ENCODE measurements around the gene TEX264. TPM values are rescaled to one million over a fixed set of nuclear protein-coding genes. Genes with fewer than 3 reads are reported as not detected.

TEX264 gene
- total RNA-seq, 2 experiments from 2014 or later: 45.5 to 46.4 TPM

DNA sequence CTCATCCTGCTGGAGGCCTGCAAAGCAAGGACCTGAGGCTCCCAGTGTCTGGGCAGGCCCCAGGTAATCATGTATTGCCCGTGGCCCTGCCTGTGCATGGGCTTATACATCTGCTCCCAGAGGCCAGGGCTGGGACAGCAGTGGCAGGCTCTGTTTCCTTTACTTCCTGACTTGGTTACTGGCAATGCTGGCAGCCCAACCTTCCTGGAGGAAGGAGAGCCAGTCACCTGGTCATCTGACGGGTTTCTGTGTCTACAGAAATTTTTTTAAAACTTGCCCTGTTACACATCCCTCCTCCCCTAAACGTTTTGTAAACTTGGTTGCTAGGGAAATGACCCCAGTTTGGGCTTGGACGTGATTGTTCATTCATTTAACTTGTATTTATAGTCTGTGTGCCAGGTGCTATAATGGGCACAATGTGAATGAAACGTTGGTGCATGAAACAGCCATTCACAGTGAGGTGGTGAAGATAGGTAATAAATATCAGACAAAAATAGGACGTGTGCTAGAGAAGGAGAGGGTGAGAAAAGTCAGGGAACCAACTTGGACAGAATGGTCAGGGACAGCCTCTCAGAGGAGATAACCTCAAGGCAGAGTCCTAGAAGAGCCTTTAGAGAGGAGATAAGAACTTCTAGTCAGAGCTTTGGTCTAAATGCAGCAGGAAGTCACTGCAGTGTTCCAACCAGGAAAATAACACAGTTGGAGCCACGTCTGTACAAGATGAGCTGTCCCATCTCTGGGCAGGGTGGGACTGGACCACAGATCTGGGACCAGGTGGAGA is 14.1 kb downstream of the TEX264 start:
- ChIA-PET POLR2A (interaction anchor here (0.9 kb wide), 1 partner anchor 185 kb away, joined by 13 read pairs; the partner anchor contains the start of gene DCAF1), CTCF (interaction anchor here (1.6 to 4.8 kb wide), 3 partner anchors 15 to 183 kb away, joined by 7 to 58 read pairs (median 15); partner anchors contain the start of gene TEX264)

DNA sequence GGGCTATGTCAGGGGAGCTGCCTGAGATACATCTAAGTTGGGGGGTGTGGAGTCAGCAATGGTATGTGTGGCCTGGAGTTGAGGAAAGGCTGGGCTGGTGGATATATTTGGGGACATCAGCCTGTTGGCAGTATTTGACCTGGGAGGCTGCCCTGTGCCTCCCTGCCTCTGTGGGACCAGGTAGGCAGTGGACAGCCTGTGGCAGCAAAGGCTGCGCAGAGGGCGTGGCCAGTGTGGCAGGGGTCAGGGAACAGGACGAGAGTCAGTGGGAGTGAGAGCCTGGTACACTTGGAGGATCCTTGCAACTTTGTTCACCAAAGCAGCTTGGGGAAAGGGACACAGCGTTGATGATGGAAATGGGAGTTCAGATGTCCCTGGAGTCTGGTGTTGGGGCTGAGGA is 15.0 kb downstream of the TEX264 start:
- POLR2A ChIA-PET: interaction anchor here (0.6 to 0.9 kb wide), 4 partner anchors 16 to 186 kb away, joined by 3 to 13 read pairs (median 10); partner anchors contain the start of gene DCAF1
- CTCF ChIA-PET: interaction anchor here (0.6 to 2.2 kb wide), 6 partner anchors 14 to 183 kb away, joined by 3 to 15 read pairs (median 4); partner anchors contain the start of gene TEX264

DNA sequence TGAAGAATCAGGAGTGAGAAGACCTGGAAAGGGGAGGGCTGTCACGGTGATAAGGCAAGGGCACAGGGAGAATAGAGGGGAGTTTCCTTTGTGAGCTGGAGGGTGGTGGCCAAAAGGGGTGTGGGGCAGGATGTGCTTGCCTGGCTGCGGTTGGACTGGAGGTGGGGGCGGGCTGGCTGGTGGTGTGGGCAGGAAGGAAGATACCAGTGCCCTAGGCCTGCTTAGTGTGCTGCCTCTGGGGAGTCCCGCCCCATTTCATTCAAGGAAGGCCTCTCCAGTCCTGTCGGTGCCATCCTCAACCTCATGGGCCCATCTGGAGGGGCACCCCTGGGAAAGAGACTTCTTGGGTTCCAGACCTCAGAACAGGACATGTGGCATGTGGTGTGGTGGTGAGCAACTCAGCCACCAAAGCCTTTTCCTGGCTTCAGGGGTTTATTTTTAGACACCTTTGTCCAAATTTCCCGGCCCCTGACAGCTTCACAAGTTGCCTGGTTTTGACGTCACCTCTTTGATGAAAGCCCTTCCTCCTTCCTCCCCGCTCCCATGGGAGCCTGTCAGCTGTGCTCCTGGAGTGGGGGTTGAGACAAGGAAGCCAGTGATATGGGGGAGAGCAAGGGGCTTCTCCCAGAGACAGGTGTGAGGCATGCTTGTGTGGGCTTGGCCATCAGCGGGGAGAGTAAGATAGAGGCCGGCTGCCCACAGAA is 15.6 kb downstream of the TEX264 start:
- ChIA-PET POLR2A (interaction anchor here (0.6 to 0.9 kb wide), 3 partner anchors 16 to 133 kb away, joined by 3 to 12 read pairs (median 7); no protein-coding TSS in a partner anchor), CTCF (interaction anchor here (0.6 to 2.2 kb wide), 7 partner anchors 15 to 184 kb away, joined by 3 to 15 read pairs (median 4); partner anchors contain the start of gene TEX264)

DNA sequence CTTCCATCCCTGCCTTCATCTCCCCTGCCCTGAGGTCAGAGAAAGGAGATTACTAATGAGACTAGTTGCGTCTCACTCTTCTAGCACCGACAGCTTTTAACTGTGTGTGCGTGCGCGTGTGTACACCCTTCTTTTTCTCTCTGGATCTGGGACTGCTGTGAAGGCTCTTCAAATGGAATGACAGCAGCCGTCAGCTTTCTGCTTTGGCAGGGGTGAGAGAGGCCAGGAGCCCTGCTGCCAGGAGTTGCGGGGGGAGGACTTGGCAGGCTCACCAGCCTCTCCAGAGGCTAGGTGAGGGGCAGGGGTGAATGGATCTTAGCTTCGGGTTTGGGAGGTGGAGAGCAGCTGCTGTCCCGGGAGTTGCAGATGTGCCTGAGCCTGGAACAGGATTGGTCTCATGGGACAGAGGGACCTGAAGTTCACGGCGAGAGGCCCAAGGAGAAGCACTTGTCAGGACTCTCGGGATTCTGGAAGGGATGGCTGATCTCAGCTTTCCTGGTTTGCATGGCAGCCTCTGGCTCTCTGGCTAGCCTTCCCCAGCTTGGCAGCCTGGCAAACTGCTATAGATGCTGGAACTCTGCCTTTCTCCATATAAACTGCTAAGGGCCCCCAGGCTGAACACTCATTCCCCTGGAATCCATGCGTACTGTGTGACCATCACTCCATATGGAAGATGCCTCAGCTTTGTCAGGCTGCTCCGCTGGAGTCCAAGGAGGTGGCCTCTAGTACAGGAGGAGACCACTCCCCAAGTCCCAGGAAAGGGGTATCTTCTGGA is 16.6 kb downstream of the TEX264 start:
- ChIA-PET CTCF (interaction anchor here (0.6 to 2.2 kb wide), 3 partner anchors 18 to 112 kb away, joined by 3 to 15 read pairs (median 4); partner anchors contain the start of gene TEX264), POLR2A (no interaction called here)

DNA sequence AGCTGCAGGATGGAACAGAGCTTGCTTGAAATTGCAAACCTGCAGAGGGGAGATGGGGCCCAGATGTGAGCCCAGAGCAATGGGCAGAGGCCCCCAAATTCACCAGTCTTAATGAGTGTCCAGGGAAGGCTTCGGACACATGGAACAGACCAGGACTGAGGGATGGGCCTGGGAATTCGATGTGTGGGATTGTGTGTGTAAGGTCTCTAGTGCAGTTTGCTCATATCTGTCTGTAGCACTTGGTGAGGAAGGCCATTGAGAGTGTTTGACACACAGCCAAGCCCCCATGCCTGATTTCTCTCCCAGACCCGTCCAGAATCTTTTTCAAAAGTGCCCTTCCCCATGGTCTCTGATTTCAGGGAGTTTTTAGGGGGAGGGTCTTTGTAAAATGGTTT is 17.2 kb downstream of the TEX264 start:
- CTCF ChIA-PET: no interaction called here
- POLR2A ChIA-PET: no interaction called here

DNA sequence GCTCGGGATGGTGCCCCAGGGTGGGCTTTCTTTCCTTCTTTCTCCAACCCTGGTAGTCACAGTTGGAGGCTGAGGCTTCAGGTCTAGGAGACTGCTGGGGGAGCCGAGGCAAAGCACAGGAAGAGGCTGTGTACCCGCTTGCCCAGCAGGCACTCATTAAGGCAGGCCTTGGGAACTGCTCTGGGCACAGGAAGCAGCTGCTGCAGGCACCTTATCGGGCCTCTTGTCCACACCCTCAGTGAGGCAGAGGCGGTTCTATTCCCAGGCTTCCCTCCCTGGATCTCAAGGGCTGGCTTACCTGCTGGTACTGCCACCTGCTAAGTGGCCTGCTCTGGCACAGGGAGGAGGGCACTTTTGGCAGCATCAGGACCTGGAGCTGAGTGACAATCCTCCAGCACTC is 20.0 kb downstream of the TEX264 start:
- ChIA-PET POLR2A (no interaction called here), CTCF (no interaction called here)

DNA sequence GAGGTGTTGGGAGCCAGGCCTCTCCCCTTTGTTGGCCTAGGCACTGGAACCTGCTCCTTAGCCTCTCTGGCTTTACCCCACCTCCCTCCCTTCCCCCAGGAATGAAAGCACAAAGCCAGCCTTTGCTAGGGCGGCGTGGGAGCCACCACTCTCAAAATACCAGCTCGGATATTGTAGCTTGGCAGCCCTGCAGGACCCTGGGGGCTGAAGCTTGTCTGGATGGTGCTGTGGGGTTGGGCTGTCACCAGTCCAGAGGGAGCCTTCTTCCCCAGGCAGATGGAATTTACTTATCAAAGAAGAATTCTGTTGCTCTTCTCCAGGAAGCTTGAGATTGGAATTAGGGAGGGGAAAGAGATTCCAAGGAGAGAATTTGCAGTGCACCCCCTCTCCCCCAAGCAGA is 20.9 kb downstream of the TEX264 start:
- POLR2A ChIA-PET: no interaction called here
- CTCF ChIA-PET: interaction anchor here (0.7 to 1.3 kb wide), 2 partner anchors 9 to 10 kb away, joined by 3 read pairs; no protein-coding TSS in a partner anchor

DNA sequence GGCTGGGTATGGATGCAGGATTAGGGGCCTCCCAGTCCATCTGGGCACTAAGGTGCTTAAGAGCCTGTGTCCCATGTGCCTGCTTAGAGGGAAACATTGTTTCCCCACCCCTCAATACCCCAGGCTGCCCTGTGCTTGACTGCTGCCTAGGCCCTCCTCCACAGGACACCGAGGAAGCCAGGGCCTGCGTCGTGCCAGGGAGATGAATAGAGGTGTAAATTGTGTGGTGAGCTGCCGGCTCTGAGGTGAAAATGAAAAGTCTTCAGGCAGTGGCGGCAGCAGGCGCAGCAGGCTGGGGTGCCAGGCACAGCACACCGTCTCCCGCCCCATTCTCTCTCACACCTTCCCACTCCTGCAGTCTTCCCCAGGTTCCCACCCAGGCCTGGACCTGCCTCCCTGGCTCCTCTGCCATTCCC is 21.9 kb downstream of the TEX264 start:
- POLR2A ChIA-PET: no interaction called here
- CTCF ChIA-PET: interaction anchor here (1.3 kb wide), 1 partner anchor 8 kb away, joined by 3 read pairs; no protein-coding TSS in a partner anchor

DNA sequence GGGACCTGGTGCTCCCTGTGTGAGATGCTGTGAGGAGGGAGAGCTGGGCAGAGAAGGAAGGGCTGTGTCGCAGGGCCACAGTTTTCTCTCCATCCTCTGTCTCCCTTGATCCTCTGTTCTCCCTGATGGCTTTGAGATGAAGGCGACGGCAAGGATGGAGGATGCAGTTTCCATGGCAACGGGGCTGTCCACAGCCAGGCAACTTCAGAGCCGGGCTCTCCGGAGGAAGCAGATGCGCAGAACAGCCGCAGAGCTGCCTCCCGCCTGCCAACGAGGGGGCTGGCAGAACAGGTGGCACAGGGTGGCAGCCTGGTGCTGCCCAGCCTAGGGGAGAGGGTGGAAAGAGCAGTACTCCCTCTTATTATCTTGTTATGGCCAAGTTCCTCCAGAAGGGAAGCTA is 25.9 kb downstream of the TEX264 start:
- CTCF ChIA-PET: no interaction called here
- POLR2A ChIA-PET: no interaction called here

DNA sequence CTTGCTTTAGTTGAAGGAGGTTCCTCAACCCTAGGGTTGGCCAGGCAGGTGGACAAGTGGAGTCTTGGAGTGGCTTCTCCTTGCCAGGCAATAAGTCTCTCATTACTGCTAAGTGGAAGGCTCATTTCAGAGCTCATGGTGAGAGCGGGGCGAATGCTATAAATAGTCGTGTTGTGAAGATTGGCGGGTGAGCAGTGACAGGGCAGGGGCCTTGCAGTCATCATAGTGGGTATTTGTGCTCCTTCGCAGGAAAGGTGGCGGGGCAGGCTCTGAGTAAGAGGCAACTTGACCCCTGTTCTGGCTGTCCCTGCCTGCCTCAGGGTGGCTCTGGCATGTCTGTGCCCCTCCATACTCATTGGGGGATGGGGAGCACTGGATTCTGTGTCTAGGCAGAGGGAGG is 27.2 kb downstream of the TEX264 start:
- ChIA-PET POLR2A (no interaction called here), CTCF (no interaction called here)

DNA sequence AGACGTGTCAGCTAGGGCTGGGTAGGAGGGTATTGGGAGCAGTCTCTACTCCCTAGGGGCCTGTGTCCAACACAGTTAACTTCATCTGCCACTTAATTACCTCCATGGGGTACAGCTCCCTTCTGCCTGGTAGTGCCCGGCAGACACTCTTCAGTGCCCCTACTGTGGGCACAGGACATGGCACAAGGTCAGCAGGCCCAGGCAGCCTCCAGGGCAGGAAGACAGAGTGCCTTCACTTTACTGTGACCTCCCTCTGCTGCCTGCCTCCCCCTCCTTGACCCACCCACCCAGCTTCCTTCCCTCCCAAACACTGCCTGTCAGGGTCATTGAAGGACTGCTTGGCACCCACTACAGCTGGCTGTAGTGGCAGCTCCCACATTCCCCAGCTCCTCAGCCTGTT is 29.4 kb downstream of the TEX264 start:
- ChIA-PET CTCF (interaction anchor here (1.3 kb wide), 1 partner anchor 19 kb away, joined by 3 read pairs; no protein-coding TSS in a partner anchor), POLR2A (no interaction called here)

DNA sequence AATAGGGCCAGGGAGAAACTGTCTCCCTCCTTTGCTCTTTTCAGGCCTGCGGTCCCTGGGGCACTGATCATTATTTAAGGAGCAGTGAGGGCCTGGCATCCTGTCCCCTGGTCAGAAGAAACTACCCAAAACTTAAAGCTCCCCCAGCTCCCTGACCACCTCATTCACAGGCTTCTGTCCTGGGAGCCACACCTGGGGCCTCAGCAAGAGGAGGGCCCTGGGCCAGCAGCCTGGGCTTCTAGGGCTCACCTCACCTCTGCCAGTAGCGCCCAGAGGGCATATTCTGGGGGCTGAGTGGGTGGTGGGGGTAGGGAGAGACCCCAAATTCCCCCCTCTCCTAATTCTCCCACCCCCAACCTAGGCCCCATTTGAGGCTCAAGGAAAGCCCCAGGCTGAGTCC is 31.1 kb downstream of the TEX264 start:
- CTCF ChIA-PET: interaction anchor here (0.7 kb wide), 1 partner anchor 20 kb away, joined by 3 read pairs; no protein-coding TSS in a partner anchor
- POLR2A ChIA-PET: no interaction called here

DNA sequence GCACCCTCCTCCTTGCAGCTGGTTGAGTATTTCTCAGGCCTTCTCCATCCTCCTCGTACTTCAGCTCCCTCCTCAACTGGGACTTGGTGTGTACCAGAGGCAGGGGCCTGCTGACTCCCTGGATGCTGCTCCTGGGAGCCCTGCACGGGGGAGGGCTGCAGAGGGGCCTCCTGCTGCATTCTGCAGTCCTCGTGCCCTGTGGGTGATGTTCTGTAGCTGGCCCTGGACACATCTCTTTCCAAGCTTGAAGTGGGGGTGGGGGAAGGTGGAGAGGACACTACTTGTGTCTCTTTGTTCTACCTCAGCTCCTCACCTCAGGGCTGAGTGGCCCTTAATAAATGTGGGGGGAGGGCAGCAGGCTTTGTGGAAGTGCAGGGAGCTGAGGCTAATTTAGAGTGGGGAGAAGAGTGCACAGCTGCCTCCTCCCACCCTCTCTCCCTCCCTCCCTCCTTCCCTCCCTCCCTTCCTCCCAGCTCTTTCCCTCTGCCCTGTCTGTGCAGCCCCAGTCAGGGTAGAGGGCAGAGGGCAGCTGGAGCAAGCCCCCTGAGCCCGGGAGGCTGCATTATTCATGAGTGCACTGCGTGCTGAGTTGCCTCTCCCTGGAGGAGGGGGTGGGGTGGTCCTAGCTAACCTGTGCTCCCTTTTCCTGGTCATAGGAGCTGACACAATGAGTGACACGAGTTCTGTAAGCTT is 32.2 kb downstream of the TEX264 start:
- CTCF ChIA-PET: interaction anchor here (0.7 to 1.0 kb wide), 2 partner anchors 21 to 77 kb away, joined by 3 read pairs; no protein-coding TSS in a partner anchor
- POLR2A ChIA-PET: no interaction called here

DNA sequence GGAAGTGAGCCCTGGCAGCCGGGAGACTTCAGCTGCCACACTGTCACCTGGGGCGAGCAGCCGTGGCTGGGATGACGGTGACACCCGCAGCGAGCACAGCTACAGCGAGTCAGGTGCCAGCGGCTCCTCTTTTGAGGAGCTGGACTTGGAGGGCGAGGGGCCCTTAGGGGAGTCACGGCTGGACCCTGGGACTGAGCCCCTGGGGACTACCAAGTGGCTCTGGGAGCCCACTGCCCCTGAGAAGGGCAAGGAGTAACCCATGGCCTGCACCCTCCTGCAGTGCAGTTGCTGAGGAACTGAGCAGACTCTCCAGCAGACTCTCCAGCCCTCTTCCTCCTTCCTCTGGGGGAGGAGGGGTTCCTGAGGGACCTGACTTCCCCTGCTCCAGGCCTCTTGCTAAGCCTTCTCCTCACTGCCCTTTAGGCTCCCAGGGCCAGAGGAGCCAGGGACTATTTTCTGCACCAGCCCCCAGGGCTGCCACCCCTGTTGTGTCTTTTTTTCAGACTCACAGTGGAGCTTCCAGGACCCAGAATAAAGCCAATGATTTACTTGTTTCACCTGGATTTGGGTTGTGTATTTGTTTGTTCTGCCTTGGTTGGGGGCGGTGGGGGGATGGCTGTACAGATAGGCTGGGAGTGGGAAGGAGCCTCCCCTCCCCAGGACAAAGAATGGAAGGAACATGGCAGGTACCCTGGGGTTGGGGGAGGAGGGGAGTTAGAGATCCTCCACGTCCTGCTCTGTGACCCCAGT is 32.9 kb downstream of the TEX264 start:
- POLR2A ChIA-PET: no interaction called here
- CTCF ChIA-PET: interaction anchor here (1.0 kb wide), 1 partner anchor 76 kb away, joined by 3 read pairs; no protein-coding TSS in a partner anchor

DNA sequence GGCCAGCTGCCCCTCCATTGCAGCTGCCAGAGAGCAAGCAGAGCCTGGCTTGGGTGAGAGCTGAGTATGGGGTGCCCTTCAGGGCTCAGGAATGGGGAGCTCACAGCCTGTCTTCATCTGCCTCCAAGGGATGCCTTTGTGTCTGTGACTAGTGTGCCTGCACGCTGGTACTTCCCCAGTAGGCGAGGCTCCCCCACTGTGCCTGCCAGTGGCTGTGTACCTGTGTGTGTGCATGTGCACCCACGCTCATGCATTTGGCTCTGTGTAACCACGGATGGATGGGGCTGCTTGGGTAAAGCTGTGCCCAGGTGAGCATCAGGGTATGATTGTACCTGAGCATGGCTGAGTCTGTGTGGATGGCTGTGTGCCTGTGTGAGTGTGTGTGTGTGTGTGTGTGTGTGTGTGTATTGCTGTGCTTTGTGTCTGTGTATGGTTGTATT is 33.5 kb downstream of the TEX264 start:
- POLR2A ChIA-PET: no interaction called here

DNA sequence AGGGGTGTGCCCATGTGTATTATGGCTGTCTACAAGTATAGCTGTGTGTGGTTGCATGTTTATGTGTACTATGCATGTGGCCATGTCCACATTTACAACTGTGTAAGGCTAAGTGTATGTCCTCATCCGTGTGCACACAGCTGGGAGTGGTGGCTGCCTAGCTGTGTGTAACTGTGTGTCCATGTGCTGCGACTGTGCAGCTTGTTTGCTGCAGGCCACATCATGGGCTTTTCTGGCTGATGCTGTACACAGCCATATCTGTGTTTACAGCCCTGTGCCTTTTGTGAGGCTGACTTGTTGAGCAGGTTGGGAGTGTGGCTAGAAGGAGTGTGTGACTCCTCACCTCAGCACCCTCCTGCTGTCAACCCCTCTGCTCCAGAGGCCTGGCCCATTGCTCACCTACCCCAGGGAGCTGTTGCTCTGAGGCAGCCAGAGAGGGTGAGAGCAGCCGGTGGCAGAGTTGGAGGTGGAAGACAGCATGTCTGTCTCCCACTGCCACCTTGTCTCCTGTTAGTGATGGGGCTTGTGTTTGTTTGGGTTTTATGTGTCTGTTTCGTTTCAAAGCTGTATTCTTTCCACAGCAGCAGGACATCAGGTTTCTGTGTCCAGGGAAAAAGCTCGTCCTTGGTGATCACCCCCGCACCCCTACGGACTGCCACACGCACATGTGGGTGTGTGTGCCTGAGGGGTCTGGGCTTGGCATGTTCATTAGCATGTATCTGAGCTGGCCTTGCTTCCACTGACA is 34.4 kb downstream of the TEX264 start:
- CTCF ChIA-PET: no interaction called here
- POLR2A ChIA-PET: no interaction called here

More for the DNA sequence above, 33.5 kb downstream of the TEX264 start:
- CTCF ChIA-PET: no interaction called here

DNA sequence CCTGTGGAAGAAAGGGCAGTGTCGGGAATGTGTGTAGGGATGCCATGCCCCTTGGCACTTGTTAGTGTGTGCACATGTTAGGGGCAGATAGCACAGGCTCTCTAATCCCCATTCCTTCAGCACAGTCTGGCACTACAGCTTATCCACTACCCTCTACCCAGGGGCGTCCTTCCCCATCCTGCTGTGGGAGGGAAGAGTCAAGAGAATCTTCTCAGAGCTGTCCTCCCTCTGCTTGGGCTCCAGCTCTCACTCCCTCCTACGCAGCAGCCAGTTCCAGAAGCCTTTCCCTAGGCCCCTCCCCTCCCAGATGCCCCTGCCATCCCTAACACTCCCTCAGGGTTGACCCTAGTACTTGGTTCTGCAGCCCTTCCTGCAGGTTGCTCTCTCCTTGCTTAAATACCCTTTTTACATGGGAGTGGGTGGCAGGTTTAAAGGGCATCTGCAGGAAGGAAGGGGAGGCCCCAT is 35.0 kb downstream of the TEX264 start:
- ChIA-PET CTCF (no interaction called here), POLR2A (no interaction called here)
